ENCODE results near the gene KAZALD1. TPM values are rescaled to one million over a fixed set of nuclear protein-coding genes. Genes with fewer than 3 reads are reported as not detected.

The KAZALD1 gene, protein sequence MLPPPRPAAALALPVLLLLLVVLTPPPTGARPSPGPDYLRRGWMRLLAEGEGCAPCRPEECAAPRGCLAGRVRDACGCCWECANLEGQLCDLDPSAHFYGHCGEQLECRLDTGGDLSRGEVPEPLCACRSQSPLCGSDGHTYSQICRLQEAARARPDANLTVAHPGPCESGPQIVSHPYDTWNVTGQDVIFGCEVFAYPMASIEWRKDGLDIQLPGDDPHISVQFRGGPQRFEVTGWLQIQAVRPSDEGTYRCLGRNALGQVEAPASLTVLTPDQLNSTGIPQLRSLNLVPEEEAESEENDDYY
- 1 to 10 TPM in 2 of 6 donors, under 1 TPM in 4; 0.19 to 1.5 (median 0.67) TPM for total RNA-seq
- polyA plus RNA-seq: 1 to 10 TPM; 1.3 to 1.6 TPM

DNA sequence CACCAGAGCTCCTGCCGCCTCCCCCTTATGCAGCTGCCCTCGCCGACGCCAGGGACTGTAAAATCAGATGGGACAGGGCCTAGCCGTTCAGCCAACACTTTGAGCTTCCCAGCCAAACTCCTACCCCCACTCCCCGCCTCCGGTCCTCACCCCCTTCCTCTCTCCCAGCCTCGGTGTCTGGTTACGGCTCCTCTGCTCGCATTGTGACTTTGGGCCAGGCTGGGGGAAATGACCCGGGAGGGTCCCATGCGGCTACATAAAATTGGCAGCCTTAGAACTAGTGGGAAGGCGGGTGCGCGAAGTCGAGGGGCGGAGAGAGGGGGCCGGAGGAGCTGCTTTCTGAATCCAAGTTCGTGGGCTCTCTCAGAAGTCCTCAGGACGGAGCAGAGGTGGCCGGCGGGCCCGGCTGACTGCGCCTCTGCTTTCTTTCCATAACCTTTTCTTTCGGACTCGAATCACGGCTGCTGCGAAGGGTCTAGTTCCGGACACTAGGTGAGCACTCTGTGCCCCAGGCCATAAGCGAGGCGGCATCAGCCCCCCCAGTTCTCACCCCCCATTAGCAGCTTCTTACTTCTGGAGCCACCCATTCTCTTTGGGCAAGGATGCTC is at the start of gene KAZALD1:
Gene KAZALD1, plus strand, starts transcription at position 366 of the 608 bp plus-strand sequence. CDS start 604 bp downstream, outside the sequence.
- ATAC-seq: peak in 1 of 4 donors; percentile 0
- TF ChIP-seq, protein P1, sequence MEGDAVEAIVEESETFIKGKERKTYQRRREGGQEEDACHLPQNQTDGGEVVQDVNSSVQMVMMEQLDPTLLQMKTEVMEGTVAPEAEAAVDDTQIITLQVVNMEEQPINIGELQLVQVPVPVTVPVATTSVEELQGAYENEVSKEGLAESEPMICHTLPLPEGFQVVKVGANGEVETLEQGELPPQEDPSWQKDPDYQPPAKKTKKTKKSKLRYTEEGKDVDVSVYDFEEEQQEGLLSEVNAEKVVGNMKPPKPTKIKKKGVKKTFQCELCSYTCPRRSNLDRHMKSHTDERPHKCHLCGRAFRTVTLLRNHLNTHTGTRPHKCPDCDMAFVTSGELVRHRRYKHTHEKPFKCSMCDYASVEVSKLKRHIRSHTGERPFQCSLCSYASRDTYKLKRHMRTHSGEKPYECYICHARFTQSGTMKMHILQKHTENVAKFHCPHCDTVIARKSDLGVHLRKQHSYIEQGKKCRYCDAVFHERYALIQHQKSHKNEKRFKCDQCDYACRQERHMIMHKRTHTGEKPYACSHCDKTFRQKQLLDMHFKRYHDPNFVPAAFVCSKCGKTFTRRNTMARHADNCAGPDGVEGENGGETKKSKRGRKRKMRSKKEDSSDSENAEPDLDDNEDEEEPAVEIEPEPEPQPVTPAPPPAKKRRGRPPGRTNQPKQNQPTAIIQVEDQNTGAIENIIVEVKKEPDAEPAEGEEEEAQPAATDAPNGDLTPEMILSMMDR (IDR thresholded peaks at IDR 0.05): no peak
- intact Hi-C loops (cut with DNase I): no loop called here
- peaks cover 4 to 11% (median 6%) of the 10 kb centered on the region in 3 donors for H3K4me1 ChIP-seq
- H3K4me3 ChIP-seq: peak within 1 kb of the TSS; percentile 28 to 83 (median 67)
- no peaks in the 10 kb centered on the region for H3K36me3 ChIP-seq
- no peaks in the 10 kb centered on the region for H3K27me3 ChIP-seq
- WGBS, 2 donors: 80 to 81% methylated on average over 31 of the region's 31 CpGs
- H3K9me3 ChIP-seq: no peaks in the 10 kb centered on the region
- no peak for FAIRE-seq
- DNase-seq: peak in 3 of 6 donors; percentile 34 to 72 (median 43)
- peak within 1 kb of the TSS; percentile 75 to 90 (median 86) for H3K27ac ChIP-seq

DNA sequence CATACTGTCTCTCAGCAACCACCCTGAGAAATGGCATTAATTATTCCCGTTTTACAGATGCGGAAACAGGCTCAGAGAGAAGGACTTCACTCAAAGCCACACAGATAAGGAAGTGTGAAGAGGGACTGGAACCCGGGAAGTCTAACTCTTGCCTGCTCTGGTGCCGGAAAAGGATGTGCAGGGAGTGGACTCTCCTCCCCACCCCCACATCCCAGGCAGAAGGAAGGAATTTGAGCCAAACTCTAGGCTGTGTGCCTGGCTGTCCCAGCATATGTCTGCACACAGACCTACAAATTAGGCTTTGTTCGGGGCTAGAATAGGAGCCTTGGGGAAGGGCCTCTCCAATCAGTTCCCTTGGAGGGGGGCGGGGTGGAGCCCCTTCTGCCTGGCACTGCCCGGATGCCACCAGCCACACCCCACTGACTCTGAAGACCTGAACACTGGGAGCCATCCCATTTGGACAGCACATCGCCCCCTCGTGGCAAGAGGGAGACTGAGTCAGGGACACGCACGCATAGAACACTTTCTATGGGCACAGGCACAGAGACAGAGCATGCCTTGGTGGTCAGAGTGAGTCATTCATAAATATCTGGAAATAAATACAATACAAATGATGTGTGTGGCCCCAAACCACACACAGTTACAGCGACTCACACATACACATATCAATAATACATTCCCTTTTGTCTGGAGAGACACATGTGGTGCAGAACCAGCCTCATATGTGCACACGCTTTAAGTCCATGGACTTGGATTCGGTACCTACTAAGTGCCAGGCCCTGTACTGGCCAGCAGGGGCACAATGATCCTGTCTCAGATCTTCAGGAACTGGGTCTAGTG is 49.0 kb upstream of the KAZALD1 start:
- no peaks in the 10 kb centered on the region for H3K36me3 ChIP-seq
- no peak overlapping the region for H3K27ac ChIP-seq
- ATAC-seq (peak; percentile 82 to 93 (median 89)), FAIRE-seq (no peak), DNase-seq (peak in 5 of 6 donors; percentile 79 to 90 (median 84))
- peaks cover 0 to 5% (median 0%) of the 10 kb centered on the region in 3 donors for H3K4me1 ChIP-seq
- TF ChIP-seq, protein P1 (IDR thresholded peaks at IDR 0.05): peak; percentile 78 to 91 (median 79)
- no peaks in the 10 kb centered on the region for H3K27me3 ChIP-seq
- 19 to 20% methylated on average over 14 of the region's 14 CpGs for WGBS, 2 donors
- intact Hi-C loops (cut with DNase I): no loop called here
- H3K4me3 ChIP-seq: no peak overlapping the region
- H3K9me3 ChIP-seq: no peaks in the 10 kb centered on the region

DNA sequence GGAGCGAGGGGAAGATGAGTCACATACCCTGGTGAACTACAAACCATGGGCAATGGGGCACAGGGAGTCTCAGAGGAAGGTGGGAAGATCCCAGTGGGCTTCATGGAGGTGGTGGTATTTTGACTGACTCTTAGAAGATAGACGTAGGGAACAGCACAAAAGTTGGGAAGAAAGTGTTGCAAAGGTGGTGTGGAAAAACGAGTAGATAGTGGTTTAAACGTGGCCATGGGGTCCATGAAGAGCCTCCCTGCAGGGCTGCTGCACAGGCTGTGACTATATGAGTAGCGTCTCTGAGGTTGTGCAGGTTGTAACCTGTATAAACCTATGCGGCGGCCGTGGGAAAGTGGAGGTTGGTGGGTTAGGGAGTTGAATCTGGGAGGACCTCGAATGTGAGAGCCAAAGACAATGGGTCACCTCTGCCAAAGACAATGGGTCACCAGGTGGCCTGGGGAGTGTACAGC is 48.4 kb upstream of the KAZALD1 start:
- no peaks in the 10 kb centered on the region for H3K36me3 ChIP-seq
- no peaks in the 10 kb centered on the region for H3K27me3 ChIP-seq
- 28 to 32% methylated on average over 9 of the region's 9 CpGs for WGBS, 2 donors
- FAIRE-seq: no peak
- no peaks in the 10 kb centered on the region for H3K9me3 ChIP-seq
- H3K27ac ChIP-seq: no peak overlapping the region
- peaks cover 0 to 5% (median 0%) of the 10 kb centered on the region in 3 donors for H3K4me1 ChIP-seq
- ATAC-seq: no peak
- intact Hi-C loops (cut with DNase I): no loop called here
- TF ChIP-seq, protein P1 (IDR thresholded peaks at IDR 0.05): no peak
- DNase-seq: peak in 1 of 6 donors; percentile 18
- H3K4me3 ChIP-seq: no peak overlapping the region

DNA sequence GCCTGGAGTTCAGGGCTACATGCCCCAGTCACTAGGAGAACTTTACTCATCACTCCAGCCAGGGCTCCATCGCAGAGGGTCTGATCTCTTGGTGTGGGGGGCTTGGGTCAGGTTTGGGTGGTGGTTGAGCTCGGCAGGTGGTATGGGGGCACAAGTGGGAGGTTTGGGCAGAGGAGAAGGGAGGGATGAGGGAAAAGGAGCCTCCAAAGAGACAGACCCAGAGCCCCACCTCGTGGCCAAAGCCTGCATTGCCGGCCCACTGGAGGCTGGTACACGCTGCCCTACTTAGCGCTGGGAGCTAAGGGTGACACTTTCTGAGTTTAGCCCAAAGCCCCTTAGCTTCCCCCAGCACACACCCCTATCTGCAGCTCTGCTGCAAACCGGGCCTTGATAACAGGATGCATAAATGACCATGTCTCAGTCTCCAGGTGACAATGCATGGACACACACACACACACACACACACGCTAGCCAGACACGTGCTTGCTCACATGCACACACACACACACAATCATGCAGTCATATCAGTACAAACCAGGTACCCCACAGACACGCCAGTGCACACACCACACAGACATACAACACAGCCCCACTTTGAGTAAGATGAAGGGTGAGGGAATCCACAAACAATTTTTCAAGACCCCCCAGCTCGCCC is 47.4 kb upstream of the KAZALD1 start:
- intact Hi-C loops (cut with DNase I): no loop called here
- FAIRE-seq (no peak), DNase-seq (peak in 5 of 6 donors; percentile 58 to 95 (median 82)), ATAC-seq (peak; percentile 63 to 83 (median 80))
- no peak overlapping the region for H3K27ac ChIP-seq
- H3K36me3 ChIP-seq: no peaks in the 10 kb centered on the region
- H3K4me1 ChIP-seq: peaks cover 0 to 5% (median 0%) of the 10 kb centered on the region in 3 donors
- H3K4me3 ChIP-seq: no peak overlapping the region
- no peaks in the 10 kb centered on the region for H3K27me3 ChIP-seq
- WGBS, 2 donors: 12 to 13% methylated on average over 11 of the region's 11 CpGs
- no peaks in the 10 kb centered on the region for H3K9me3 ChIP-seq
- TF ChIP-seq, protein P1 (IDR thresholded peaks at IDR 0.05): peak; percentile 73 to 85 (median 79)
